ENCODE data around the gene ENAH.
A peak's percentile ranks its signal among the peaks of the same experiment; 100 is the strongest.

Gene ENAH

GRCh38 chr1:225468270-225469020 is 184.5 kb downstream of the ENAH start:
- H3K27me3 Mint-ChIP-seq: no peaks in the 10 kb centered on the region
- ATAC-seq: peak; percentile 38
- H3K4me3 Mint-ChIP-seq: peak overlapping the region; percentile 94 to 99
- DNase-seq: peak in 1 of 2 donors; percentile 53
- peak overlapping the region; percentile 99 for H3K27ac Mint-ChIP-seq
- H3K9me3 Mint-ChIP-seq: no peaks in the 10 kb centered on the region
- H3K4me1 Mint-ChIP-seq: peaks cover 44% of the 10 kb centered on the region

GRCh38 chr1:225467193-225468020 is 185.5 kb downstream of the ENAH start:
- peaks cover 45% of the 10 kb centered on the region for H3K4me1 Mint-ChIP-seq
- ATAC-seq (peak; percentile 89), DNase-seq (peak; percentile 78 to 86)
- no peaks in the 10 kb centered on the region for H3K9me3 Mint-ChIP-seq
- H3K4me3 Mint-ChIP-seq: peak overlapping the region; percentile 94 to 99
- peak overlapping the region; percentile 99 for H3K27ac Mint-ChIP-seq
- H3K27me3 Mint-ChIP-seq: no peaks in the 10 kb centered on the region

GRCh38 chr1:225466848-225467192 is 186.1 kb downstream of the ENAH start:
- ATAC-seq (no peak), DNase-seq (no peak)
- Mint-ChIP-seq H3K9me3 (no peaks in the 10 kb centered on the region), H3K27ac (peak overlapping the region; percentile 99), H3K4me1 (peaks cover 45% of the 10 kb centered on the region), H3K4me3 (peak overlapping the region; percentile 94 to 99), H3K27me3 (no peaks in the 10 kb centered on the region)

- Mint-ChIP-seq H3K27me3 (no peaks in the 10 kb centered on the region), H3K4me3 (peak overlapping the region; percentile 64 to 94), H3K9me3 (no peaks in the 10 kb centered on the region), H3K4me1 (peaks cover 52% of the 10 kb centered on the region), H3K27ac (peak overlapping the region; percentile 72 to 95)
- DNase-seq (no peak), ATAC-seq (no peak)
These were observed 187.0 kb downstream of the ENAH start for GRCh38 chr1:225465793-225466517.

GRCh38 chr1:225464851-225465792 is 187.8 kb downstream of the ENAH start:
- ATAC-seq (no peak), DNase-seq (no peak)
- H3K4me1 Mint-ChIP-seq: peaks cover 60% of the 10 kb centered on the region
- peak overlapping the region in 1 of 2 donors; percentile 72 for H3K27ac Mint-ChIP-seq
- no peaks in the 10 kb centered on the region for H3K27me3 Mint-ChIP-seq
- no peaks in the 10 kb centered on the region for H3K9me3 Mint-ChIP-seq
- H3K4me3 Mint-ChIP-seq: peak overlapping the region; percentile 9 to 27

GRCh38 chr1:225462714-225463574 is 190.0 kb downstream of the ENAH start:
- Mint-ChIP-seq H3K27ac (peak overlapping the region in 1 of 2 donors; percentile 9), H3K27me3 (no peaks in the 10 kb centered on the region), H3K4me1 (peaks cover 69% of the 10 kb centered on the region), H3K9me3 (no peaks in the 10 kb centered on the region), H3K4me3 (no peak overlapping the region)
- DNase-seq (no peak), ATAC-seq (no peak)

- Mint-ChIP-seq H3K4me1 (peaks cover 69% of the 10 kb centered on the region), H3K9me3 (no peaks in the 10 kb centered on the region), H3K27ac (no peak overlapping the region), H3K4me3 (no peak overlapping the region), H3K27me3 (no peaks in the 10 kb centered on the region)
- ATAC-seq (no peak), DNase-seq (no peak)
These were observed 190.6 kb downstream of the ENAH start for GRCh38 chr1:225462429-225462713.

- no peak for DNase-seq
- no peaks in the 10 kb centered on the region for H3K27me3 Mint-ChIP-seq
- peaks cover 65% of the 10 kb centered on the region for H3K4me1 Mint-ChIP-seq
- peak overlapping the region in 1 of 2 donors; percentile 40 for H3K27ac Mint-ChIP-seq
- ATAC-seq: no peak
- H3K9me3 Mint-ChIP-seq: no peaks in the 10 kb centered on the region
- no peak overlapping the region for H3K4me3 Mint-ChIP-seq
These were observed 191.1 kb downstream of the ENAH start for GRCh38 chr1:225461533-225462428.

- ATAC-seq (peak; percentile 93), DNase-seq (peak in 1 of 2 donors; percentile 66)
- Mint-ChIP-seq H3K27ac (peak overlapping the region; percentile 6 to 66), H3K4me1 (peaks cover 57% of the 10 kb centered on the region), H3K9me3 (no peaks in the 10 kb centered on the region), H3K27me3 (no peaks in the 10 kb centered on the region), H3K4me3 (peak overlapping the region in 1 of 2 donors; percentile 71)
These were observed 192.0 kb downstream of the ENAH start for GRCh38 chr1:225460737-225461532.

GRCh38 chr1:225460021-225460736 is 192.7 kb downstream of the ENAH start:
- Mint-ChIP-seq H3K27ac (peak overlapping the region; percentile 36 to 66), H3K4me1 (peaks cover 53% of the 10 kb centered on the region), H3K27me3 (no peaks in the 10 kb centered on the region), H3K9me3 (no peaks in the 10 kb centered on the region), H3K4me3 (peak overlapping the region in 1 of 2 donors; percentile 71)
- DNase-seq (no peak), ATAC-seq (peak; percentile 53)

- DNase-seq: no peak
- H3K4me3 Mint-ChIP-seq: no peak overlapping the region
- no peak for ATAC-seq
- H3K4me1 Mint-ChIP-seq: peaks cover 63% of the 10 kb centered on the region
- no peak overlapping the region for H3K27ac Mint-ChIP-seq
- no peaks in the 10 kb centered on the region for H3K9me3 Mint-ChIP-seq
- H3K27me3 Mint-ChIP-seq: no peaks in the 10 kb centered on the region
These were observed 194.7 kb downstream of the ENAH start for GRCh38 chr1:225458222-225458631.

- ATAC-seq (peak; percentile 96), DNase-seq (peak; percentile 50 to 69)
- no peaks in the 10 kb centered on the region for H3K27me3 Mint-ChIP-seq
- H3K27ac Mint-ChIP-seq: peak overlapping the region; percentile 71 to 87
- peaks cover 49% of the 10 kb centered on the region for H3K4me1 Mint-ChIP-seq
- peak overlapping the region; percentile 65 to 71 for H3K4me3 Mint-ChIP-seq
- H3K9me3 Mint-ChIP-seq: no peaks in the 10 kb centered on the region
These were observed 198.2 kb downstream of the ENAH start for GRCh38 chr1:225454733-225455132.

All from stimulated activated naive CD8-positive, alpha-beta T cell treated with anti-CD3 and anti-CD28 coated beads, Interleukin-15, amount 100 ng/mL, for 72 hours (primary cell).